ENCODE results near the gene TBC1D1.

Gene TBC1D1

DNA sequence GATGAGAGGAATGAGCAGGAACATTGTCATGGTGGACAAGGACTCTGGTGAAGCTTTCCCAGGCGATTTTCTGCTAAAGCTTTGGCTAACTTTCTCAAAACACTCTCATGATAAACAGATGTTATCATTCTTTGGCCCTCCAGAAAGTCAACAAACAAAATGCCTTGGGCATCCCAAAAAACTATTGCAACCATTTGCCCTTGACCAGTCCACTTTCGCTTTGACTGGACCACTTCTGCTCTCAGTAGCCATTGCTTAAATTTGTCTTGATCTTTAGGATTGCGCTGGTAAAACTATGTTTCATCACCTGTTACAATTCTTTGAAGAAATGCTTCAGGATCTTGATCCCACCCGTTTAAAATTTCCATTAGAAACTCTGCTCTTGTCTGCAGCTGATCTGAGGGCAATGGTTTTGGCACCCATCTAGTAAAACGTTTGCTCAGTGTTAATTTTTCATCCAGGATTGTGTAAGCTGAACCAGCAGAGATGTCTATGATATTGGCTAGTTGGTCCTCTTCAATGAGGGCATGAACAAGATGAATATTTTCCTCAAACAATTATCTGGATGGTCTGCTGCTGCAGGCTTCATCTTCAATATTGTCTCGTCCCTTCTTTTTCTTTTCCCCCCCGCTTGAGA, 14.8 kb downstream of the TBC1D1 start:
- H3K4me3 ChIP-seq (ENCODE audit: low read length): no peak overlapping the region
- no peak for DNase-seq (ENCODE audit: low read depth)
- TF ChIP-seq, protein P1, sequence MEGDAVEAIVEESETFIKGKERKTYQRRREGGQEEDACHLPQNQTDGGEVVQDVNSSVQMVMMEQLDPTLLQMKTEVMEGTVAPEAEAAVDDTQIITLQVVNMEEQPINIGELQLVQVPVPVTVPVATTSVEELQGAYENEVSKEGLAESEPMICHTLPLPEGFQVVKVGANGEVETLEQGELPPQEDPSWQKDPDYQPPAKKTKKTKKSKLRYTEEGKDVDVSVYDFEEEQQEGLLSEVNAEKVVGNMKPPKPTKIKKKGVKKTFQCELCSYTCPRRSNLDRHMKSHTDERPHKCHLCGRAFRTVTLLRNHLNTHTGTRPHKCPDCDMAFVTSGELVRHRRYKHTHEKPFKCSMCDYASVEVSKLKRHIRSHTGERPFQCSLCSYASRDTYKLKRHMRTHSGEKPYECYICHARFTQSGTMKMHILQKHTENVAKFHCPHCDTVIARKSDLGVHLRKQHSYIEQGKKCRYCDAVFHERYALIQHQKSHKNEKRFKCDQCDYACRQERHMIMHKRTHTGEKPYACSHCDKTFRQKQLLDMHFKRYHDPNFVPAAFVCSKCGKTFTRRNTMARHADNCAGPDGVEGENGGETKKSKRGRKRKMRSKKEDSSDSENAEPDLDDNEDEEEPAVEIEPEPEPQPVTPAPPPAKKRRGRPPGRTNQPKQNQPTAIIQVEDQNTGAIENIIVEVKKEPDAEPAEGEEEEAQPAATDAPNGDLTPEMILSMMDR (IDR thresholded peaks at IDR 0.05; ENCODE audit: insufficient read depth, low read depth, low read length, missing control alignments): no peak

DNA sequence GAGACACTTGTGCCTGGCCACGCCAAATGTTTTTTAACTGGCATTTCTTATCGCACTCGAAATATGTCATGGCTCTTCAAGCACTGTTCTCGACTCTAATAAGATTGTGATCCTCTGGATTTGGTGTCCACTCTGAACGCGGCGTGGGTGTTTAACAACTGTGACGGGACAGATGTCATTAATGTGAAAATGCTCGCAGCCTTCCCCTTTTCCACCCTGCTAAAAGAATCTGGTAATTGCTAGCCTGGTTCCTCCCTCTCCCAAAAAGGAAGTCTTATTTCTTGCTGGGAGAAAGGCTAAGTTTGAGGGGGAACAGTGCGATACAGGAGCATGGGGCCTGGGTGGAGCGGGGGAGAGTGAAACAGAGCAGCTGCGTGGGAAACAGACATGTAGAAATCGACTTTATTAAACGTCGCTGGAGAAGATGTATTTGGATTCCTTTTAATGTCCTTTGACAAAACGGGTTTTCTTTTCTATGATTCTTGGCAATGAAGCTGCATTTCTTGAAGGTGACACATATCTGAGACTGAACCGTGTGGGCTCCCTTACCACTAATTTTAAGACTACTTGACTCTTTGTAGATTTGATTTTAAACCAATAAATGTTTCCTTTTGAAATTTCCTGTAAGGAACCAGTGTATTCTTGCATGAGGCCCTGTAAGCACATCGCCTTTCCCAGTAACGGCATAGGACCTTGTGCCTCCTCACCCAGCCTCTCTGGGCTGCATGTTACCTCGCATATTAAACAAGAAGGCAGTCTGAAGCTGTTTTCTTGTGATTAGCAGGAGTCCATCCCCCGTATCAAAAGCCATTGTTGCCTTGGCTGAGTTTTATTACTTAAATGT, 17.8 kb downstream of the TBC1D1 start:
- TF ChIP-seq, protein P1 (IDR thresholded peaks at IDR 0.05; ENCODE audit: insufficient read depth, low read depth, low read length, missing control alignments): no peak
- peak; percentile 7 for DNase-seq (ENCODE audit: low read depth)
- no peak overlapping the region for H3K4me3 ChIP-seq (ENCODE audit: low read length)

DNA sequence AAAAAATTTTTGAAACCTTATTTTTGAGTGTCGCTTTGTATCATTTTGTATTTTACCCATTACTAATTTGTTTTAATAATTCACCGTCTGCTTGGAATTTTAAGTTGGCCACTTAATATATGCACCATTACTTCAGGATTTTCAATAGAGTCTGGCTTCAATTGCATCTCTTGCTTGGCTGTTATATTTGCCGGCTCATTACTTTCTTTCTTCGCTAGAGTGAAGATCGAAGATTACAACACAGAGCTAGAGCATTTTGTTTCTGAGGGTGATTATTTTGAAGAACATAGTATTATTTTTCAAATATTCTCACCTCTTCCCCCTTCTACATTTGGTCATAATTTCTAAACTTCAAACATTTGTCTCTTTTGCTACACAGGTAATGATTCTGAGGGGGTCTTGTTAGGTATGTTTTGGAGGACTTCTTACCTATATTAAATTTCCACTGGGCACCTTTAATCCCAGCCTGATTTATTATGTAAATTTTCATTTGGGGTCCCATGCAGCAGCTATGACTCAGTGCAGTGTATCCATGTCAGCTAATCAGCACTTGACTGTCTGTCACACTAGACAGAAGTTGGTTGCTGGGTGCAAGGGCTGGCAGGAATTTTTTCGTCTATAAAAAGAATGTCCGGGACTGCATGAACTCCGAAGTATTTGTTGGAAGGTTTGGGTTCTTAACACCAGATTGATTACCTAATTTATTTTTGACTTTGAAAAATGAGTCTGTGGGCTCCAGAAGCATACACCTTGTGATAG, 18.6 kb downstream of the TBC1D1 start:
- H3K4me3 ChIP-seq (ENCODE audit: low read length): no peak overlapping the region
- TF ChIP-seq, protein P1 (IDR thresholded peaks at IDR 0.05; ENCODE audit: insufficient read depth, low read depth, low read length, missing control alignments): no peak
- no peak for DNase-seq (ENCODE audit: low read depth)

DNA sequence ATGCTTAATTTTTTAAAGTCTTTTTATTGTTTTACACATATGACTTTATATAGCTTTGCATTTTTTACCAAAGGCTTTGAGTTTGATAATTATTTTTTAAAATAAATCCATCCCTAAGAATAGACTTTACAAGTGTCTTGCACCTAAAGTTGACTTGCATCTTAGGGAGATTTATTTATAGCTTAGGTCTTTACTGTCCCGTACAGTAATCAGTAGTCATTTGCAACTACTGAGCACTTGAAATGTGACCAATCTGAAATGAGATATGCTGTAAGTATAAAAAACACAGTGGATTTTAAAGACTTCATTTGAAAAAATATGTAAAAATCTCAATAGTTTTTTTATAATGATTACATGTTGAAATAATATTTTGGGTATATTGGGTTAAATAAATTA, 19.2 kb downstream of the TBC1D1 start:
- H3K4me3 ChIP-seq (ENCODE audit: low read length): no peak overlapping the region
- TF ChIP-seq, protein P1 (IDR thresholded peaks at IDR 0.05; ENCODE audit: insufficient read depth, low read depth, low read length, missing control alignments): no peak
- no peak for DNase-seq (ENCODE audit: low read depth)

DNA sequence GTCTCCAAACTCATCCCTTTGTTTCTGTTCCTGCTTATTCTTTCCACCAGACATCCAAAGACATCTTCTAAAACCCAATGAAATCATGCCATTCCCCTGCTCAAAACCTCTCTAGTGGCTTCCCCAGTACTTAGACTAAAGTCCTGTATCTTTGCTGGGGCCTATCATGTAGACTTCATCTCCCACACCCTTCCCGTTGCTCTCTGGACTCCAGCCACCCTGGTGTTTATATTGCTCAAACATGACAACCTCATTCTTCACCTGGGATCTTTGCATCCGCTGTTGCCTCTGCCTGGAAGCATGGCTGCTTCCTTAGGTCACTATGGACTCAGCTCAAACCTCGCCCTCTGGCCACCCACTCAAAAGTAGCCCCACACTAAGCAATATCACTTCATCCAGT, 23.7 kb downstream of the TBC1D1 start:
- TF ChIP-seq, protein P1 (IDR thresholded peaks at IDR 0.05; ENCODE audit: insufficient read depth, low read depth, low read length, missing control alignments): no peak
- H3K4me3 ChIP-seq (ENCODE audit: low read length): no peak overlapping the region
- DNase-seq (ENCODE audit: low read depth): no peak

DNA sequence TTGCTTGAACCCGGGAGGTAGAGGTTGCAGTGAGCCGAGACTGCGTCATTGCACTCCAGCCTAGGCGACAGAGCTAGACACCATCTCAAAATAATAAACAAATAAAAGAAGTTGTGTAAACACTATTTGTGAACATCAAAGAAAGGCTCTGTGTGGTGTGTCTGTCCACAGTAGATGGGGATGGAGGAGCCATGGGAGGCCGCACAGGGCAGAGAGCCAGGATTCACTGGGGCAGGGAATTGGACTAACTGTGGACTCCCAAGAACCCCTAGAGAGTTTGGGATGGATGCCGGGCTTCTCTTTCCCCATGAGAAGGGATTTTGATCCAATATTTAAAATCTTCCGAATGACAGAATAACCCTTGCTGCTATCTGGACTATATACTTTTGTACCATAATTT, 26.5 kb downstream of the TBC1D1 start:
- TF ChIP-seq, protein P1 (IDR thresholded peaks at IDR 0.05; ENCODE audit: insufficient read depth, low read depth, low read length, missing control alignments): no peak
- no peak overlapping the region for H3K4me3 ChIP-seq (ENCODE audit: low read length)
- no peak for DNase-seq (ENCODE audit: low read depth)
